OCI-LY1 (cell line): Measurements from ENCODE around the gene SWAP70.

Experiments
- EZH2 ChIP-seq: fragments of 200-600 bp; sonication (generic), shearing (Covaris generic); IDR thresholded peaks from 2 replicates; pipeline ENCODE4 v1.8.0; 2017; ENCODE audit warnings: borderline replicate concordance, mixed run types, mild to moderate bottlenecking, antibody characterized with exemption, low read length, moderate library complexity, mixed read lengths
- TF ChIP-seq, protein P1 (sequence below): fragments of 200-600 bp; sonication (generic), shearing (Covaris generic); IDR thresholded peaks from 2 replicates; pipeline ENCODE4 v1.5.1; 2017; ENCODE audit warnings: mild to moderate bottlenecking, antibody characterized with exemption, low read length, moderate library complexity, mixed read lengths

DNA sequence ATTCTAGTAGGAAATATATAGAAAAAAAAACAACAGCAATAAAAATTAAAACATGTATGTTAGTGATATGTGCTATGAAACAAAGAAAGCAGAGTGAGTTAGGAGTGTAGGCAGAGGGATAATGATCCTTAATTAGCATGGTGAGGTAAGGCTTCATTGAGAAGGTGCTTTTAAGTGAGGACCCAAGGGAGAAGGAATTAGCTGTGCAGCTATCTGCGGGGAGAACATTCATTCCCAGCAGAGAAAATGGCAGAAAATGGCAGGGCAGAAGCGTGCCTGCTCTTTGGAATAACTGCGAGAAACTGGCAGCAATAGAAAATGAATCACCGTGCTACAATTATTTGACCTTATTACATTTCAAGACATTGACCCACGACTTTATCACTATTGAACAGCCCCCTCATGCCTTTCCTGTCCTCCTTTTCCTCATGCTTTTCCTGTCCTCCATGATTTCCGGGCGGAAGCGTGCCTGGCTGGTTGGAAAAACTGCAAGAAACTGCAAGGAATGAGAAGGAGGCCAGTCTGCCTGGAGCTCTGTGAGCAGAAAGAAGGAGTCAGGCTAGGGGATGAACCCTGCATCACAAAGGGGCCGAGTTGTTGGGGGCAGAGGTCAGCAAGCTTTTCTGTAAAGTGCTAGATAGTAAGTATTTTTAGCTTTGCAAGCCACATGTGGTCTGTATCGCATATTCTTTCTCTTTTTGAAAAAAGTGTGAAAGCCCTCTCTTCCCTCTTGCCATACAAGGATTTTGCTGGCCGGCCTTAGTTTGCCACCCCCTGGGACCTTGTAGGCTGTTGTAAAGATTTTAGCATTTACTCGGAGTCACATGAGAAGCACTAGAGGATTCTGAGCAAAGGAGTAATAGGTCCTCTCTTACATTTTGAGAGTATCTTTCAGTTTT is 37.1 kb upstream of the SWAP70 start:
- TF ChIP-seq, protein P1, sequence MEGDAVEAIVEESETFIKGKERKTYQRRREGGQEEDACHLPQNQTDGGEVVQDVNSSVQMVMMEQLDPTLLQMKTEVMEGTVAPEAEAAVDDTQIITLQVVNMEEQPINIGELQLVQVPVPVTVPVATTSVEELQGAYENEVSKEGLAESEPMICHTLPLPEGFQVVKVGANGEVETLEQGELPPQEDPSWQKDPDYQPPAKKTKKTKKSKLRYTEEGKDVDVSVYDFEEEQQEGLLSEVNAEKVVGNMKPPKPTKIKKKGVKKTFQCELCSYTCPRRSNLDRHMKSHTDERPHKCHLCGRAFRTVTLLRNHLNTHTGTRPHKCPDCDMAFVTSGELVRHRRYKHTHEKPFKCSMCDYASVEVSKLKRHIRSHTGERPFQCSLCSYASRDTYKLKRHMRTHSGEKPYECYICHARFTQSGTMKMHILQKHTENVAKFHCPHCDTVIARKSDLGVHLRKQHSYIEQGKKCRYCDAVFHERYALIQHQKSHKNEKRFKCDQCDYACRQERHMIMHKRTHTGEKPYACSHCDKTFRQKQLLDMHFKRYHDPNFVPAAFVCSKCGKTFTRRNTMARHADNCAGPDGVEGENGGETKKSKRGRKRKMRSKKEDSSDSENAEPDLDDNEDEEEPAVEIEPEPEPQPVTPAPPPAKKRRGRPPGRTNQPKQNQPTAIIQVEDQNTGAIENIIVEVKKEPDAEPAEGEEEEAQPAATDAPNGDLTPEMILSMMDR = no peak
- no peak for TF ChIP-seq EZH2
